ENCODE data around the gene GSKIP.

GSKIP gene

DNA sequence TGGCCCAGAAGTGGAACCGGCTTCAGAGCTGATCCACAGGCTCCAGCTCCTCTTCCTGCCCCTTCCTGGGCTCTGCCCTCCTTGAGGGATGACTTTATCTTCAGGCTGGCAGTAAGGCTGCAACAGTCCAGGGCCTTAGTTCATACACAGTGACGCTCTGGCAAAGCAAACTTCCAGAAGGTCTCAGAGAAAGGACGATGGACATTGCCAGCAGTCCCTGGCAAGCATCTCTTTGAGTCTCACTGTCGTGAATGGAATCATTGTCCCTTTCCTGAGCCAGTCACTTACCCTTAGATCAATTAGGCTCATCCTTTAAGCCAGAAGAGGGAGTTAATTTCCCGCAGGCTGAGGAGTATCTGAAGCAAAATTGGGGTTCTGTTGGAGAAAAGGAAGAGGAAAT is 37.2 kb downstream of the GSKIP start:
- no peak overlapping the region for H3K4me3 ChIP-seq (ENCODE audit: severe bottlenecking)
- TF ChIP-seq, protein P1, sequence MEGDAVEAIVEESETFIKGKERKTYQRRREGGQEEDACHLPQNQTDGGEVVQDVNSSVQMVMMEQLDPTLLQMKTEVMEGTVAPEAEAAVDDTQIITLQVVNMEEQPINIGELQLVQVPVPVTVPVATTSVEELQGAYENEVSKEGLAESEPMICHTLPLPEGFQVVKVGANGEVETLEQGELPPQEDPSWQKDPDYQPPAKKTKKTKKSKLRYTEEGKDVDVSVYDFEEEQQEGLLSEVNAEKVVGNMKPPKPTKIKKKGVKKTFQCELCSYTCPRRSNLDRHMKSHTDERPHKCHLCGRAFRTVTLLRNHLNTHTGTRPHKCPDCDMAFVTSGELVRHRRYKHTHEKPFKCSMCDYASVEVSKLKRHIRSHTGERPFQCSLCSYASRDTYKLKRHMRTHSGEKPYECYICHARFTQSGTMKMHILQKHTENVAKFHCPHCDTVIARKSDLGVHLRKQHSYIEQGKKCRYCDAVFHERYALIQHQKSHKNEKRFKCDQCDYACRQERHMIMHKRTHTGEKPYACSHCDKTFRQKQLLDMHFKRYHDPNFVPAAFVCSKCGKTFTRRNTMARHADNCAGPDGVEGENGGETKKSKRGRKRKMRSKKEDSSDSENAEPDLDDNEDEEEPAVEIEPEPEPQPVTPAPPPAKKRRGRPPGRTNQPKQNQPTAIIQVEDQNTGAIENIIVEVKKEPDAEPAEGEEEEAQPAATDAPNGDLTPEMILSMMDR (IDR thresholded peaks at IDR 0.05; ENCODE audit: poor library complexity, severe bottlenecking) = no peak
- H3K4me1 ChIP-seq (ENCODE audit: insufficient read depth, poor library complexity, severe bottlenecking) = no peaks in the 10 kb centered on the region
- ATAC-seq (ENCODE audit: low read depth) (no peak), DNase-seq (ENCODE audit: low spot score) (no peak)
- no peak overlapping the region for H3K27ac ChIP-seq (ENCODE audit: poor library complexity, severe bottlenecking)
- no peaks in the 10 kb centered on the region for H3K27me3 ChIP-seq (ENCODE audit: insufficient read depth, poor library complexity, severe bottlenecking)
- no peaks in the 10 kb centered on the region for H3K36me3 ChIP-seq (ENCODE audit: low read depth)
- H3K9me3 ChIP-seq (ENCODE audit: severe bottlenecking) = no peaks in the 10 kb centered on the region

GRCh38 chr14:96403409-96403808 is 40.1 kb downstream of the GSKIP start:
- TF ChIP-seq, protein P1 (IDR thresholded peaks at IDR 0.05; ENCODE audit: poor library complexity, severe bottlenecking) = no peak
- Histone ChIP-seq H3K4me1 (ENCODE audit: insufficient read depth, poor library complexity, severe bottlenecking) (no peaks in the 10 kb centered on the region), H3K27ac (ENCODE audit: poor library complexity, severe bottlenecking) (no peak overlapping the region), H3K36me3 (ENCODE audit: low read depth) (no peaks in the 10 kb centered on the region), H3K9me3 (ENCODE audit: severe bottlenecking) (no peaks in the 10 kb centered on the region), H3K27me3 (ENCODE audit: insufficient read depth, poor library complexity, severe bottlenecking) (no peaks in the 10 kb centered on the region), H3K4me3 (ENCODE audit: severe bottlenecking) (no peak overlapping the region)
- ATAC-seq (ENCODE audit: low read depth) (no peak), DNase-seq (ENCODE audit: low spot score) (no peak)

DNA sequence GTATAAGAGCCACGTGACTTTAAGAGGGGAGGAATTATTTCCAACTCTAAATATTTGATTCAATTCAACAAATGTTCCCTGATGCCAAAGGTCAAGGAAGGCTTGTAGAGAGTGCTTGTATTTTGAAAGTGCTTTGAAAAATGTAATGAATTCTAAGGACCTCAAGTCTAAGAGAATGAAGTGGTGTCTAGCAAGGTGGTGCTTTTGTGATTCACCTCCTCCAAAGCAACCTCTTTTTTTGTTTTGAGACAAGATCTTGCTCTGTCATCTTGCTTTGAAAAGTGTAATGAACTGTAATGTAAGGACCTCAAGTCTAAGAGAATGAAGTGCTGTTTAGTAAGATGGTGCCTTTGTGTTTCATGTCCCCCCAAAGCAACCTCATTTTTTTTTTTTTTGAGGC is 42.4 kb downstream of the GSKIP start:
- H3K9me3 ChIP-seq (ENCODE audit: severe bottlenecking) = no peaks in the 10 kb centered on the region
- no peak overlapping the region for H3K27ac ChIP-seq (ENCODE audit: poor library complexity, severe bottlenecking)
- no peaks in the 10 kb centered on the region for H3K27me3 ChIP-seq (ENCODE audit: insufficient read depth, poor library complexity, severe bottlenecking)
- TF ChIP-seq, protein P1 (IDR thresholded peaks at IDR 0.05; ENCODE audit: poor library complexity, severe bottlenecking) = no peak
- no peak overlapping the region for H3K4me3 ChIP-seq (ENCODE audit: severe bottlenecking)
- no peaks in the 10 kb centered on the region for H3K4me1 ChIP-seq (ENCODE audit: insufficient read depth, poor library complexity, severe bottlenecking)
- no peak for DNase-seq (ENCODE audit: low spot score)
- no peak for ATAC-seq (ENCODE audit: low read depth)
- H3K36me3 ChIP-seq (ENCODE audit: low read depth) = no peaks in the 10 kb centered on the region

DNA sequence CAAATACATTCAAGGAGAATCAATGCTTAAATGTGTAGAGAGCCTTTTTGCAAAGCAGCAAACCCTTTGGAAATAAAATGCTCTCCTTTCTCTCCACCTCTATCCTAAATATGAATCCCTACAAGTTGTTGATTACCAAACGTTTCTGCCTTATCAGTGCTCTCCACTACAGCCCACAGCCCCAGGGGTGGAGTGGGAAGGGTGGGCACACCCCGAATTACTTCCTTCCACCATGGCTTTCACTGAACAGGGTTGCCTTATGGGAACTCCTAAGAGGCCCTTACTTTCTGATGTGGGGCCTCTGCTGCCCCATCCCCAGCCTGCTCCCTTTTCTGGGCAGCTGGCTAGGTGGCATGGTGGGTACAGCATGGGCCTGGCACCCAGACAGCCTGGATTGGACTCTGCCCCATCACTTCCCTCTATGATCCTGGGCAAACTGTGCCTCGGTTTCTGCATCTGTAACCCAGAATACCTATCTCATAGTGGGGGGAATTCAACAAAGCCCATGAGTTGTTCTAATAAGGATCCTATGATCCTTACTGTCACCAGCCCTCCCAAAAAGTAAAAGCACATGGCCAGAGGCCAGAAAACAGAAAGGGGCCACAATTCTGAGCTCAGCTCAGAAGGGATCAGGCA is 44.7 kb downstream of the GSKIP start:
- DNase-seq (ENCODE audit: low spot score) (no peak), ATAC-seq (ENCODE audit: low read depth) (no peak)
- no peaks in the 10 kb centered on the region for H3K27me3 ChIP-seq (ENCODE audit: insufficient read depth, poor library complexity, severe bottlenecking)

DNA sequence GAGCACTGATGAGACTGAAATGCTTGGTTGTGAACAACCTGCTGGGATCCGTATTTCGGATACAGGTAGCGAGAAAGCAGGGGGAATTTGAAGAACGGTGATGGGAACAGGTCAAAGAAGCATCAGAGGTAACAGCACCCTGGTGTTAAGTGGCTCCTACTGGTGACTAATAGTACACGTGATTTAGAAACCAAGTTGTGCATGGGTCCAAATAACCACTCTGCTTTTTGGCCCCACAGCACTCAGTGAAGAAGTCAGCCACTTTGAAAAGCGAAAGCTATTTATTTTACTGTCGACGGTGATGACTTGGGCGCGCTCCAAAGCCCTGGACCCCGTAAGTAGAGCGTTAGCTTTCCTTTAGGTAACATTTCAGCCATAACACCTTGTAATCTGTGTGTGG is 45.3 kb downstream of the GSKIP start:
- TF ChIP-seq, protein P1 (IDR thresholded peaks at IDR 0.05; ENCODE audit: poor library complexity, severe bottlenecking) = no peak
- Histone ChIP-seq H3K4me3 (ENCODE audit: severe bottlenecking) (no peak overlapping the region), H3K27me3 (ENCODE audit: insufficient read depth, poor library complexity, severe bottlenecking) (no peaks in the 10 kb centered on the region), H3K27ac (ENCODE audit: poor library complexity, severe bottlenecking) (no peak overlapping the region), H3K36me3 (ENCODE audit: low read depth) (no peaks in the 10 kb centered on the region), H3K4me1 (ENCODE audit: insufficient read depth, poor library complexity, severe bottlenecking) (no peaks in the 10 kb centered on the region), H3K9me3 (ENCODE audit: severe bottlenecking) (no peaks in the 10 kb centered on the region)
- no peak for ATAC-seq (ENCODE audit: low read depth)
- DNase-seq (ENCODE audit: low spot score) = no peak

More for the DNA sequence above, 44.7 kb downstream of the GSKIP start:
- Histone ChIP-seq H3K36me3 (ENCODE audit: low read depth) (no peaks in the 10 kb centered on the region), H3K27ac (ENCODE audit: poor library complexity, severe bottlenecking) (no peak overlapping the region), H3K4me1 (ENCODE audit: insufficient read depth, poor library complexity, severe bottlenecking) (no peaks in the 10 kb centered on the region), H3K9me3 (ENCODE audit: severe bottlenecking) (no peaks in the 10 kb centered on the region), H3K4me3 (ENCODE audit: severe bottlenecking) (no peak overlapping the region)
- TF ChIP-seq, protein P1 (IDR thresholded peaks at IDR 0.05; ENCODE audit: poor library complexity, severe bottlenecking) = no peak
